GM21528 (cell line): ENCODE results near the gene SPRY4.
"Not testable (repeated sequence)": the region's sequence is repeated elsewhere in the genome, so short reads cannot be mapped to it uniquely, and the experiment has no call there.

Experiments used
- ATAC-seq: cut with Tn5 transposase; IDR thresholded peaks from one replicate; pipeline ENCODE4 v1.9.1; 2021; ENCODE audit warnings: mild to moderate bottlenecking, moderate library complexity; ENCODE audit not compliant: unreplicated experiment, low FRiP score

Gene SPRY4

GRCh38 chr5:142272596-142272995 lies 52.2 kb downstream of the SPRY4 start:
- ATAC-seq, result not testable (repeated sequence)

GRCh38 chr5:142264084-142264483 lies 60.7 kb downstream of the SPRY4 start:
- ATAC-seq, result not testable (repeated sequence)

GRCh38 chr5:142263346-142263745 lies 61.5 kb downstream of the SPRY4 start:
- no peak for ATAC-seq

DNA sequence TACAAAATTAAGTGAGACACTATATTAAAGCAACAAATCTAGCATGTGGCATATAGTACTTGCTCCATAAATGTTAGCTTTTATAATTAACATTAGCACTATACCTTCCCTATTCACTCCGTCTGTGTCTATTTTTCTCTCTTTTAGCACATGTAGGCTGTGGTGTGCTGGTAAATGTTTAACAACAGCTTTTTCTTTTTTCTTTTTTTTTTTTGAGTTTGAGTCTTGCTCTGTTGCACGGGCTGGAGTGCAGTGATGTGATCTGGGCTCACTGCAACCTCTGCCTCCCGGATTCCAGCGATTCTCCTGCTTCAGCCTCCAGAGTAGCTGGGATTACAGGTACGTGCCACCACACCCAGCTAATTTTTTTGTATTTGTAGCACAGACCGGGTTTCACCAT lies 62.1 kb downstream of the SPRY4 start:
- ATAC-seq, result no peak
